Activated T-helper 1 cell treated with anti-CD3 and anti-CD28 coated beads, Interleukin-12 subunit alpha, Interleukin-12 subunit beta, Interleukin-2, Interleukin-4 antibody, amounts not matched to agents 30 ng/mL and 10 ng/mL and 1 ng/mL, durations not matched to agents 14 hours and 24 hours and 36 hours (primary cell): ENCODE results near the gene CSF2. TPM values are rescaled to one million over a fixed set of nuclear protein-coding genes. Genes with fewer than 3 reads are reported as not detected.
A peak's percentile ranks its signal among the peaks of the same experiment; 100 is the strongest.

Experiments used
- DNase-seq: peaks from one replicate; pipeline ENCODE4 v3.0.0; 2021; ENCODE audit warnings: low spot score
- H3K27ac Mint-ChIP-seq: one replicate; pipeline ENCODE4 v1.8.0; 2021; ENCODE audit warnings: mild to moderate bottlenecking, mixed read lengths
- H3K27me3 Mint-ChIP-seq: one replicate; pipeline ENCODE4 v1.8.0; 2022; ENCODE audit warnings: mild to moderate bottlenecking, moderate library complexity, mixed read lengths; ENCODE audit not compliant: insufficient read depth
- H3K36me3 Mint-ChIP-seq: one replicate; pipeline ENCODE4 v1.8.0; 2021; ENCODE audit warnings: low read depth, mixed read lengths
- H3K4me1 Mint-ChIP-seq: one replicate; pipeline ENCODE4 v1.8.0; 2021; ENCODE audit warnings: low read depth, mixed read lengths
- H3K4me3 Mint-ChIP-seq: one replicate; pipeline ENCODE4 v1.8.0; 2021; ENCODE audit warnings: mild to moderate bottlenecking, moderate library complexity, mixed read lengths
- H3K9me3 Mint-ChIP-seq: one replicate; pipeline ENCODE4 v1.8.0; 2021; ENCODE audit warnings: mixed read lengths
- intact Hi-C: fragments of 100-400 bp; cut with micrococcal nuclease; formaldehyde crosslinking; loops from one replicate; pipeline ENCODE4 v1.15.1; 2024
- total RNA-seq: library from RNA; stranded (reverse); gene quantifications from 2 replicates; pipeline ENCODE4 v1.2.3, GENCODE V29; 2022

Gene CSF2
- total RNA-seq, 1 donor from 2014 or later: 1,648 TPM

DNA sequence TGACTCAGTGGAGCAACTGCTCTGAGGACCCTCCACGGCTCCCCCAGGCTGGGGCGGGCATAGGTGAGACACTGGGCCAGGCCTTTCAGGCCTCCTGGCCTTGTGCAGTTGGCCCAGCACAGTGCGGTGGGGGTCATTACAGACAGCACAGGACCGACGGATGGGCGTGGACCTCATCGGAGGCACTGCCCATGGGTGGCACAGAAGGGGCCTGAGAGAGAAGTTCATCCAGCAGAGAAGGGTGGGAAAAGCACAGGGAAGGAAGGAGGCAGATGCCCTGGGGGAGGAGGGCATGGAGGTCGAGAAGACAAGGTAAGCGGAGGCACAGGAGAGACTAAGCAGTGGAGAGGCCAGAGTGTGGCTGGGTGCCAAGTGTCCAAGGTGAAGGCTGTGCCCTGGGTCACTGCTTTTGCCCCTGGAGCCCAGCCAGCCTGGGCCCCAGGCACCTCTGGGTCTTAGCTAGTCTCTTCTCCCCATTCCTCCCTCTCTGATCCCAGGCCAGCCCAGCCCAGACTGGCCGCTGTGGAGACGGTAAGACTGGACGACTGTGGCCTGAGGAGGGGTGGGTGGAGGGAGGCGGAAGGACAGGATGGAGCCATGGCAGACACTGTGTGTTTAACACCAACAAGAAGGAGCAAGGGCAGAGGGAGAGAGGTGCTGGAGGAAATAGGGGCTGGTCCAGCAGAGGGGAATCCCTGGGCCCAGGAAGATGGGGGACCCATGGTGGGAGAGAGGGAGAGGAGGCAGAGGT, 7.5 kb upstream of the CSF2 start:
- H3K27me3 Mint-ChIP-seq: peaks cover 3% of the 10 kb centered on the region

DNA sequence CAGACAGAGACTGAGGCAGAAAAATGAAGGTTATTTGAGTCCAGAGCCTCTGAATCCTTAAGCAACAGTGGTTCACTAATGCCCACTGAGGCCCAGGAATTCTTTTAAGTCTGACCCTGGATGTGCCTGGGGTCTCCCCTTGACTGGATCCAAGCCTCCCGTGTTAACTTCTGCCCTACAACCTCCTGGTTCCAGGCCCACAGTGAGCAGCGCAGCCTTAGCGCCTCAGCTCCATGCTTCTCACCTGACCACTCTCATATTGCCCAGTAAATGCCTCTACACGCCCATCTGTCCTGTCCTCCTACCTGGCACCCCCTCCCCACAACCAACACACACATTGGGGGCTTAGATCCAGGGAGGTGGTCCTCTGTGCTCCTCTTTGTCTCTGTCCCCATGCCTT, 6.7 kb upstream of the CSF2 start:
- Mint-ChIP-seq H3K9me3 (peaks cover 3% of the 10 kb centered on the region), H3K4me1 (peaks cover 85% of the 10 kb centered on the region), H3K4me3 (no peak overlapping the region), H3K36me3 (peaks cover 4% of the 10 kb centered on the region), H3K27me3 (peaks cover 3% of the 10 kb centered on the region), H3K27ac (peak overlapping the region; percentile 80)
- no peak for DNase-seq
- intact Hi-C loops: no loop called here

More for the DNA sequence above, 7.5 kb upstream of the CSF2 start:
- H3K36me3 Mint-ChIP-seq: peaks cover 4% of the 10 kb centered on the region
- no peak overlapping the region for H3K4me3 Mint-ChIP-seq
- DNase-seq: no peak
- H3K27ac Mint-ChIP-seq: peak overlapping the region; percentile 86
- peaks cover 3% of the 10 kb centered on the region for H3K9me3 Mint-ChIP-seq
- intact Hi-C loops: loop anchor here (1.0 to 2.0 kb wide), 7 partner anchors 68 to 435 kb away; partner anchors contain the start of genes P4HA2, RAPGEF6 and SLC22A4
- peaks cover 83% of the 10 kb centered on the region for H3K4me1 Mint-ChIP-seq

DNA sequence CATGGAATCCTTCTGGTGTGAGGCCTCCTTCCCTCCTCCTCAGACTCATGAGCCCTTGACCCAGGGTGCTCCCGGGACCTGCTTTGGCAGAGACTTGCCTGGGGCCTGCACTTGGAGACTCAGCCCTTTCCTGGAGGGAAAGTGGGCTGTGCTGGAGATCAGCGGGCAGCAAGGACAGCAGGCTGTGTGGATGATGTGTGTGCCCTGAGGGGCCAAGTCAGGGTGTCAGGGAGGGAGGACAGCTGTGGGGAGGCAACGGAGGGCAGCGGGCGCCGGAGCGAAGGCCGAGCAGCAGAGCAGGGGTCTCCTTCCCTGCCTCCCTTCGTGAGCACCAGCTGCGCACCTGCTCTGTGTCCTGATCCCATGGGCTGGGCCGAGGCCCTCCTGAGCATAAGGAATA, 6.1 kb upstream of the CSF2 start:
- intact Hi-C loops: no loop called here
- H3K9me3 Mint-ChIP-seq: peaks cover 3% of the 10 kb centered on the region
- peaks cover 3% of the 10 kb centered on the region for H3K27me3 Mint-ChIP-seq
- H3K4me3 Mint-ChIP-seq: no peak overlapping the region
- peak overlapping the region; percentile 80 for H3K27ac Mint-ChIP-seq
- peaks cover 91% of the 10 kb centered on the region for H3K4me1 Mint-ChIP-seq
- peaks cover 4% of the 10 kb centered on the region for H3K36me3 Mint-ChIP-seq
- DNase-seq: no peak

DNA sequence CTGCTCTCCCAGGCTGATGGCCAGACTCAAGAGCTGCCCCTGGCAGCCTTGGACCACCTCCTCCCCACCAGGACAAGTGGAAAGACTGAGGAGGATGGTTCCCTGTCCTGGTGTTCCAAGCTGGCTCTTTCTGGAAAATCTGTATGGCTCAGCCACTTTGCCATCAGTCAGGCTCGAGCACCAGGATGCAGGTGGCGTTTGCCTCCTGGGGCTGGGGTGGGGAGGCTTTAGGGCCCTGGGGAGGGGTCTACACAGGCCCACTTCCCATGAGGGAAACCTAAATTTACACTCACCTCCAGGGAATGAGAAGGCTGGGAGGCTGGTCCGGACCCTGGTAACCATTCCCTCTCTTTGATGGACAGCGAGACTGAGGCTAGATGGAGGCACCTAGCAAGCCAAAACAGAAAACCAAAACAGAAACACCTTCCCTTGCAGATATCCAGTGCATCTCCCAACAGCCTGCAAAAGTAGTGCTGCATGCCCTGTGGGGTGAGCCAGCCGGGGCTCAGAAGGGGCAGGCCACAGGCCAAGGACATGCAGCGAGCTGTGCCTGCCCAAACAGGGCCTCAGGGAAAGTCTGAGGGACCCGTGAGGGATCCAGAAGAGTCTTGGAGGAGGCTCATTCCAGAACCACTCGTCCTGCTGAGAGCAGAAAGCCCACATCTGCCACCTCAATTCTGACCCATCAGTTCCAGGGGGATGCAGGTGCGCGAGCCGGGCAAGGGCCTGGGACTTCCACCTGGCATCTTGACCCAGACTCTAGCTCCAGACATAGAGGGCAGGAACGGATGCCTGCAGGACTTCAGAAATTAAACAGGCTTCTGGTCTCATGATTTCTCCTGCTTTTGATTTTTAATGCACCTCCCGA, 5.4 kb upstream of the CSF2 start:
- no peak for DNase-seq
- H3K4me1 Mint-ChIP-seq: peaks cover 94% of the 10 kb centered on the region
- intact Hi-C loops: no loop called here

DNA sequence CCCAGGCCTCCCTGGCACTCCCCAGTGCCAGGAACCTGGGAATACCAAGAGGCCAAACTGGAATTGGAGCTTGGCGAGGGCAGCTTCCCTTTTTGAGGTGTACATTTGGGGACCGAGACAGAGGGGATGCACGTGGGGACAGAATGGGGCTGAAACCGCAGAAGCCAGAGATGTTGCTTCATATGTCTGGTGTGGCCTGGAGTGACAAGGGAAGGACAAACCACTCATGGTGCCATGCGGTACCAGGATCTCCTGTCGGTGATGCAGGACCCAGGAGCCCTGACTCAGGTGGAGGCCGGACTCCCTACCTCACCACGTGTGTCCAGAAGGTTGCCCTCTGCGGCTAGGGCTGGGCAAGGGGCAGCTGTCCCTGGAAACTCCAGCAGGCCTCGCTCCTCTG, 4.0 kb upstream of the CSF2 start:
- intact Hi-C loops: no loop called here
- no peak for DNase-seq
- peaks cover 3% of the 10 kb centered on the region for H3K9me3 Mint-ChIP-seq
- H3K27ac Mint-ChIP-seq: peak overlapping the region; percentile 77
- no peak overlapping the region for H3K4me3 Mint-ChIP-seq
- H3K36me3 Mint-ChIP-seq: peaks cover 14% of the 10 kb centered on the region
- peaks cover 93% of the 10 kb centered on the region for H3K4me1 Mint-ChIP-seq
- no peaks in the 10 kb centered on the region for H3K27me3 Mint-ChIP-seq

More for the DNA sequence above, 5.4 kb upstream of the CSF2 start:
- Mint-ChIP-seq H3K27ac (peak overlapping the region; percentile 80), H3K4me3 (no peak overlapping the region), H3K27me3 (peaks cover 2% of the 10 kb centered on the region), H3K9me3 (peaks cover 3% of the 10 kb centered on the region), H3K36me3 (peaks cover 4% of the 10 kb centered on the region)

DNA sequence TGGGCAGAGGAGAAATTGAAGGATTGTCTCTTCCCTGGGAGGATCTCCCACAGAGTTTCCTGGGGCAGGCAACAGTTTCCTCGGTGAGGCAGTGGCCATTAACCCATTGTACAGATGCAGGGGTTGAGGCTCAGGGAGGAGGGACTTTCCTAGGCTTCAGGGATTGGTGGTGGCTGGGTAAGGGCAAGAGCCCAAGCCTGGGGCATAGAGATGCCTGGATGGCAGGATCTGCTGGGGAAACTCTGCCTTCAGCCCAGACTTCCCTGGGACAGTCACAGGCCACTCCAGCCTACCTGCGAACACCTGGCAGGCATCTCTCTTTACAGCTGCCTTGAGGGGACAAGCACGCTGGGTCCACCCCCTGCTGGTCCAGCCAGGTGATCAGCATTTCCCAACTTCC, 3.6 kb upstream of the CSF2 start:
- peak overlapping the region; percentile 97 for H3K27ac Mint-ChIP-seq
- intact Hi-C loops: loop anchor here (1.0 to 10.0 kb wide), 2 partner anchors 29 to 675 kb away; partner anchors contain the start of gene CCNI2
- DNase-seq: no peak
- no peaks in the 10 kb centered on the region for H3K27me3 Mint-ChIP-seq
- peaks cover 18% of the 10 kb centered on the region for H3K36me3 Mint-ChIP-seq
- H3K9me3 Mint-ChIP-seq: peaks cover 3% of the 10 kb centered on the region
- no peak overlapping the region for H3K4me3 Mint-ChIP-seq
- peaks cover 93% of the 10 kb centered on the region for H3K4me1 Mint-ChIP-seq

DNA sequence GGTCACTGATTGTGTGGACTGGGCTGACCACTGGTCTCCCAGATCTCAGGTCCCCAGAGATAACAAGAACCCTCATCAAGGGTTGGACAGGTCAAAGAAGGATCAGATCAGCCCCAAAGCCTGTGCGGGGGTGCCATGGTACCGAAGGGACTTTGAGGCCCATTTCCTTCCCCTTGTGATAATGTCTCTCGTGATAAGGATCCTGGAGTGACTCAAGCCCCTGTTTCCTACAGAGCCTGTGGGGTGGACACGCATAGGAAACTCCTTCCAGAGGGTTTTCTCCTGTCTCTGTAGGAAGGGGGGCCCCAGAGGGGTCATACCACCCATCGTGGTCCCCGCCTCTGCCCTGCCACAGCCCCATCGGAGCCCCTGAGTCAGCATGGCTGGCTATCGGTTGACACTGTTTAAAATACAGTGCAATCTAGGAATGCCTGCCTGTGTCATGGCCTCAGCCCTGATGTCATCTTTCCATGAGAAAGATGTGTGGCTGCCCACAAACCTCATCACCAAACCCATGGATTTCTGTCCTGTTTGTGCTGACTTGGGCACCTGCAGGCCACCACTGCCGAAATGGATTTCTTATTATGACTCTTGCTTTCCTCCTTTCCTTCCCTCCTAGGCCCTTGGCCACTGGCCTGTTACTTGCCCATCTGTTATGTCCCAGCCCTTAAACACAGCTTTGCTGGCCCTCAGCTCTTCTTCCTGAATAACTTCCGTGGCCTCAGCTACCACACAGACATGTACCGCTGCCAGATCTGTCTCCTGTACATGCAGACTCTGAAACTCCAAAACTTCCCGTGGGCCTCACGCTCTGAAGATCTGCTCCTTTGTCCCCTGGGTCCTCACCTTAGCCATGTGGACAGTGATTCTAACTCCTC, 2.9 kb upstream of the CSF2 start:
- H3K36me3 Mint-ChIP-seq: peaks cover 20% of the 10 kb centered on the region
- H3K27me3 Mint-ChIP-seq: no peaks in the 10 kb centered on the region
- H3K4me3 Mint-ChIP-seq: peak overlapping the region; percentile 12
- no peak for DNase-seq
- peak overlapping the region; percentile 97 for H3K27ac Mint-ChIP-seq
- peaks cover 93% of the 10 kb centered on the region for H3K4me1 Mint-ChIP-seq
- peaks cover 3% of the 10 kb centered on the region for H3K9me3 Mint-ChIP-seq
- intact Hi-C loops: loop anchor here (1.0 to 10.0 kb wide), 2 partner anchors 29 to 674 kb away; partner anchors contain the start of gene CCNI2

DNA sequence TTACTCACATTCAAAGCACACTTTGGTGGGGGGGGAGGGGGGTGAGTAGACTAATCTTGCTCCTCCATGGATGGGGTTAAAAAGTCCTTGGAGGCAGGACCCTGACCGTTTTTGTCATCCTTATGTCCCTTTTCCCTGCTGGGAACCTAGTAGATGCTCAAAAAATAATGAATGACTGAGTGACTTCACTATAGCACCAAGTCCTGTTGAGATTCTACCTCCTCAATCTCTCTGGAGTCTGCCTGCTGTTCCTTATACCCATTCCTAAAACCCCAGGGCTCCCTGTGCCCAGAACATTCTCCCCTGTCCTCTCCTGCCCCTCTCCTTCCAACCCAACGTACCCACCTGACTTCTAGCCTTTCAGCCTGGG, 2.3 kb upstream of the CSF2 start:
- Mint-ChIP-seq H3K27me3 (peaks cover 1% of the 10 kb centered on the region), H3K27ac (peak overlapping the region; percentile 97), H3K9me3 (peaks cover 3% of the 10 kb centered on the region), H3K4me1 (peaks cover 93% of the 10 kb centered on the region), H3K4me3 (no peak overlapping the region), H3K36me3 (peaks cover 24% of the 10 kb centered on the region)
- no peak for DNase-seq
- intact Hi-C loops: loop anchor here (10.0 kb wide), 1 partner anchor 673 kb away; the partner anchor contains the start of gene CCNI2

DNA sequence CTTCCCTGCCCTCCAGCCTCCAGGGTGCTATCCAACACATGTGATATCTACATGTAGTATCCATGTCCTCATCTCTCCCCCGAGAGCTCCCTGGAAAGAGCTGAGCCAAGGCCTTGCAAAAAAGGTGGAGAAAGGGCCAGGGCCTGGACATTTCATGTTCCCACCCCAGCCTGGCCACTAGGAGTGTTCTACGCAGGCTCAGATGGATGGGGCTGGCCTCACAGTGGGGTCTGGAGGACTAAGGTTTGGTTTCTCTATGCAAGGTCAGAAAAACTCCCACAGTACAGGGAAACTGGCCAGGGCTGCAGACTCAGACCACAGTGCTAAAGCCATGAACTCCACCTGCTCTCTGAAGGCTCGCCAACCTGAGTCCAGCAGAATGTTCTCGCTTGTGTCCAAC, 1.5 kb upstream of the CSF2 start:
- Mint-ChIP-seq H3K9me3 (peaks cover 3% of the 10 kb centered on the region), H3K4me3 (no peak overlapping the region), H3K4me1 (peaks cover 93% of the 10 kb centered on the region), H3K36me3 (peaks cover 29% of the 10 kb centered on the region), H3K27me3 (peaks cover 1% of the 10 kb centered on the region), H3K27ac (peak overlapping the region; percentile 97)
- intact Hi-C loops: loop anchor here (10.0 kb wide), 1 partner anchor 673 kb away; the partner anchor contains the start of gene CCNI2
- DNase-seq: no peak

DNA sequence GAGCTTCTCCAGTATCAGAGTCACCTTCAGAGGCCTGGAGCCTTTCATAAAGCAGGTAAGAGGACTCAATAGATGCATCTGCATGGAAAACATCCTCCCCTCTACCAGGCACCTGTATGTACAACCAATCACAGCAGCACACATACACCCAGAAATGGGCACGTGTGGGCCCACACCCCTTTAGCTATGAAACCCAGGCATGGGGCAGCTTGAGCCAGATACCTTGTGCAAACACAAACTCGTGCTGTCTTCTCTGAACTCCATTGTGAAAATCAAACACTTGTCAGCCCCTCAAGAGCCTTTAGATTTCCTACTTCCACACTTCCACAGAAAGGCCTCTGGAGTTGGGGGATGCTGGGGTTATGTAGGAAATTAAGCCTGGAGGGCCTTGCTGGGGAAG, 1.1 kb upstream of the CSF2 start:
- Mint-ChIP-seq H3K27me3 (peaks cover 1% of the 10 kb centered on the region), H3K36me3 (peaks cover 33% of the 10 kb centered on the region), H3K4me1 (peaks cover 93% of the 10 kb centered on the region), H3K9me3 (peaks cover 3% of the 10 kb centered on the region), H3K4me3 (peak overlapping the region; percentile 19), H3K27ac (peak overlapping the region; percentile 97)
- intact Hi-C loops: loop anchor here (10.0 kb wide), 1 partner anchor 672 kb away; the partner anchor contains the start of gene CCNI2
- DNase-seq: no peak

DNA sequence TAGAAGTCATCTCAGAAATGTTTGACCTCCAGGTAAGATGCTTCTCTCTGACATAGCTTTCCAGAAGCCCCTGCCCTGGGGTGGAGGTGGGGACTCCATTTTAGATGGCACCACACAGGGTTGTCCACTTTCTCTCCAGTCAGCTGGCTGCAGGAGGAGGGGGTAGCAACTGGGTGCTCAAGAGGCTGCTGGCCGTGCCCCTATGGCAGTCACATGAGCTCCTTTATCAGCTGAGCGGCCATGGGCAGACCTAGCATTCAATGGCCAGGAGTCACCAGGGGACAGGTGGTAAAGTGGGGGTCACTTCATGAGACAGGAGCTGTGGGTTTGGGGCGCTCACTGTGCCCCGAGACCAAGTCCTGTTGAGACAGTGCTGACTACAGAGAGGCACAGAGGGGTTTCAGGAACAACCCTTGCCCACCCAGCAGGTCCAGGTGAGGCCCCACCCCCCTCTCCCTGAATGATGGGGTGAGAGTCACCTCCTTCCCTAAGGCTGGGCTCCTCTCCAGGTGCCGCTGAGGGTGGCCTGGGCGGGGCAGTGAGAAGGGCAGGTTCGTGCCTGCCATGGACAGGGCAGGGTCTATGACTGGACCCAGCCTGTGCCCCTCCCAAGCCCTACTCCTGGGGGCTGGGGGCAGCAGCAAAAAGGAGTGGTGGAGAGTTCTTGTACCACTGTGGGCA, 642 bp downstream of the CSF2 start:
- H3K27me3 Mint-ChIP-seq: peaks cover 3% of the 10 kb centered on the region
- peaks cover 3% of the 10 kb centered on the region for H3K9me3 Mint-ChIP-seq
- H3K27ac Mint-ChIP-seq: peak overlapping the region; percentile 97
- H3K36me3 Mint-ChIP-seq: peaks cover 36% of the 10 kb centered on the region
- H3K4me3 Mint-ChIP-seq: peak overlapping the region; percentile 90
- intact Hi-C loops: loop anchor here (10.0 kb wide), 1 partner anchor 671 kb away; the partner anchor contains the start of gene CCNI2
- no peak for DNase-seq
- H3K4me1 Mint-ChIP-seq: peaks cover 92% of the 10 kb centered on the region
